ENCODE measurements around the gene PLB1.

GRCh38 chr2:28558158-28558820 is 62.4 kb downstream of the PLB1 start:
- TF ChIP-seq CTCF (IDR thresholded peaks at IDR 0.05) (no peak), POLR2A (IDR thresholded peaks at IDR 0.05) (no peak)

Data from right lobe of liver (tissue), 4 donors.